ENCODE data around the gene ZFYVE28.

ZFYVE28 gene

GRCh38 chr4:2370597-2371320, 47.7 kb downstream of the ZFYVE28 start:
- no peaks in the 10 kb centered on the region for H3K36me3 ChIP-seq (ENCODE audit: insufficient read depth, insufficient read length, low read length)
- no peaks in the 10 kb centered on the region for H3K27me3 ChIP-seq (ENCODE audit: insufficient read depth, insufficient read length)
- peaks cover 12% of the 10 kb centered on the region; the same call in 1 of the 2 replicates for H3K9me3 ChIP-seq (ENCODE audit: insufficient read depth, low read length)
- no peak overlapping the region for H3K9ac ChIP-seq (ENCODE audit: insufficient read length, low read depth)
- TF ChIP-seq YY1 (IDR thresholded peaks at IDR 0.05; ENCODE audit: insufficient read depth, insufficient read length) (no peak), SUZ12 (IDR thresholded peaks at IDR 0.05; ENCODE audit: extremely low read depth, insufficient read depth, insufficient read length) (no peak), ZNF274 (IDR thresholded peaks at IDR 0.05; ENCODE audit: low read depth, low read length) (no peak)
- no peak overlapping the region for H3K4me3 ChIP-seq (ENCODE audit: insufficient read length, low read depth)
- peaks cover 3% of the 10 kb centered on the region for H3K4me1 ChIP-seq (ENCODE audit: insufficient read depth, insufficient read length)
- DNase-seq (ENCODE audit: low read depth, low spot score), result no peak

- no peaks in the 10 kb centered on the region for H3K36me3 ChIP-seq (ENCODE audit: insufficient read depth, insufficient read length, low read length)
Observed at GRCh38 chr4:2368746-2369437, 49.6 kb downstream of the ZFYVE28 start.

GRCh38 chr4:2367626-2368025, 50.8 kb downstream of the ZFYVE28 start:
- Histone ChIP-seq H3K27me3 (ENCODE audit: insufficient read depth, insufficient read length) (peaks cover 2% of the 10 kb centered on the region), H3K9ac (ENCODE audit: insufficient read length, low read depth) (no peak overlapping the region), H3K9me3 (ENCODE audit: insufficient read depth, low read length) (no peaks in the 10 kb centered on the region), H3K4me3 (ENCODE audit: insufficient read length, low read depth) (no peak overlapping the region), H3K36me3 (ENCODE audit: insufficient read depth, insufficient read length, low read length) (no peaks in the 10 kb centered on the region), H3K4me1 (ENCODE audit: insufficient read depth, insufficient read length) (peaks cover 9% of the 10 kb centered on the region)
- no peak for DNase-seq (ENCODE audit: low read depth, low spot score)
- no peak for TF ChIP-seq YY1 (IDR thresholded peaks at IDR 0.05; ENCODE audit: insufficient read depth, insufficient read length)
- TF ChIP-seq SUZ12 (IDR thresholded peaks at IDR 0.05; ENCODE audit: extremely low read depth, insufficient read depth, insufficient read length), result no peak
- no peak for TF ChIP-seq ZNF274 (IDR thresholded peaks at IDR 0.05; ENCODE audit: low read depth, low read length)

More at GRCh38 chr4:2368746-2369437, 49.6 kb downstream of the ZFYVE28 start:
- H3K9ac ChIP-seq (ENCODE audit: insufficient read length, low read depth), result no peak overlapping the region
- H3K9me3 ChIP-seq (ENCODE audit: insufficient read depth, low read length), result peaks cover 7% of the 10 kb centered on the region; the same call in 1 of the 2 replicates
- peaks cover under 1% of the 10 kb centered on the region for H3K27me3 ChIP-seq (ENCODE audit: insufficient read depth, insufficient read length)
- H3K4me1 ChIP-seq (ENCODE audit: insufficient read depth, insufficient read length), result peaks cover 6% of the 10 kb centered on the region
- TF ChIP-seq ZNF274 (IDR thresholded peaks at IDR 0.05; ENCODE audit: low read depth, low read length) (no peak), YY1 (IDR thresholded peaks at IDR 0.05; ENCODE audit: insufficient read depth, insufficient read length) (no peak), SUZ12 (IDR thresholded peaks at IDR 0.05; ENCODE audit: extremely low read depth, insufficient read depth, insufficient read length) (no peak)
- no peak for DNase-seq (ENCODE audit: low read depth, low spot score)
- H3K4me3 ChIP-seq (ENCODE audit: insufficient read length, low read depth), result no peak overlapping the region

GRCh38 chr4:2366252-2367192, 51.9 kb downstream of the ZFYVE28 start:
- Histone ChIP-seq H3K9ac (ENCODE audit: insufficient read length, low read depth) (no peak overlapping the region), H3K4me3 (ENCODE audit: insufficient read length, low read depth) (no peak overlapping the region), H3K4me1 (ENCODE audit: insufficient read depth, insufficient read length) (peaks cover 15% of the 10 kb centered on the region), H3K27me3 (ENCODE audit: insufficient read depth, insufficient read length) (peaks cover 2% of the 10 kb centered on the region), H3K9me3 (ENCODE audit: insufficient read depth, low read length) (no peaks in the 10 kb centered on the region), H3K36me3 (ENCODE audit: insufficient read depth, insufficient read length, low read length) (no peaks in the 10 kb centered on the region)
- TF ChIP-seq SUZ12 (IDR thresholded peaks at IDR 0.05; ENCODE audit: extremely low read depth, insufficient read depth, insufficient read length), result no peak
- DNase-seq (ENCODE audit: low read depth, low spot score), result no peak

- Histone ChIP-seq H3K9me3 (ENCODE audit: insufficient read depth, low read length) (no peaks in the 10 kb centered on the region), H3K27me3 (ENCODE audit: insufficient read depth, insufficient read length) (peaks cover 2% of the 10 kb centered on the region)
Observed at GRCh38 chr4:2365913-2366210, 52.6 kb downstream of the ZFYVE28 start.

GRCh38 chr4:2365054-2365912, 53.2 kb downstream of the ZFYVE28 start:
- H3K4me3 ChIP-seq (ENCODE audit: insufficient read length, low read depth), result no peak overlapping the region
- H3K36me3 ChIP-seq (ENCODE audit: insufficient read depth, insufficient read length, low read length), result no peaks in the 10 kb centered on the region
- DNase-seq (ENCODE audit: low read depth, low spot score), result no peak
- H3K9me3 ChIP-seq (ENCODE audit: insufficient read depth, low read length), result no peaks in the 10 kb centered on the region
- TF ChIP-seq ZNF274 (IDR thresholded peaks at IDR 0.05; ENCODE audit: low read depth, low read length) (no peak), YY1 (IDR thresholded peaks at IDR 0.05; ENCODE audit: insufficient read depth, insufficient read length) (no peak), SUZ12 (IDR thresholded peaks at IDR 0.05; ENCODE audit: extremely low read depth, insufficient read depth, insufficient read length) (no peak)
- H3K4me1 ChIP-seq (ENCODE audit: insufficient read depth, insufficient read length), result peaks cover 19% of the 10 kb centered on the region
- no peak overlapping the region for H3K9ac ChIP-seq (ENCODE audit: insufficient read length, low read depth)
- H3K27me3 ChIP-seq (ENCODE audit: insufficient read depth, insufficient read length), result peaks cover 2% of the 10 kb centered on the region

More at GRCh38 chr4:2365913-2366210, 52.6 kb downstream of the ZFYVE28 start:
- Histone ChIP-seq H3K4me3 (ENCODE audit: insufficient read length, low read depth) (no peak overlapping the region), H3K9ac (ENCODE audit: insufficient read length, low read depth) (no peak overlapping the region), H3K36me3 (ENCODE audit: insufficient read depth, insufficient read length, low read length) (no peaks in the 10 kb centered on the region), H3K4me1 (ENCODE audit: insufficient read depth, insufficient read length) (peaks cover 19% of the 10 kb centered on the region)
- no peak for DNase-seq (ENCODE audit: low read depth, low spot score)
- TF ChIP-seq SUZ12 (IDR thresholded peaks at IDR 0.05; ENCODE audit: extremely low read depth, insufficient read depth, insufficient read length) (no peak), ZNF274 (IDR thresholded peaks at IDR 0.05; ENCODE audit: low read depth, low read length) (no peak), YY1 (IDR thresholded peaks at IDR 0.05; ENCODE audit: insufficient read depth, insufficient read length) (no peak)
